K562 (cell line): ENCODE data around the gene TMEM117. TPM values are rescaled to one million over a fixed set of nuclear protein-coding genes. Genes with fewer than 3 reads are reported as not detected.

ENCODE experiments used
- ATAC-seq: fragments of 200-7000 bp; cut with Tn5 transposase; 3 replicates; pipeline ENCODE4 v1.9.1; 2020; ENCODE audit warnings: moderate library complexity
- BruUV-seq: library from RNA; stranded (reverse); fragments of 400-500 nt; replicated peaks from 2 replicates; lab custom pipeline; 2021; lab: Mats Ljungman, UMichigan
- CTCF ChIA-PET: fragments of 300-600 bp; formaldehyde crosslinking; extraction: SDS; loops from one replicate; lab custom pipeline; 2021; ENCODE audit warnings: low intra/inter-chr PET ratio; lab: Yijun Ruan, JAX
- POLR2A ChIA-PET: fragments of 300-600, 350-650 bp; sonication (Branson Sonifier 250); formaldehyde crosslinking; extraction: SDS; loops from one replicate; lab custom pipeline; 2021; ENCODE audit warnings: antibody characterized with exemption, inconsistent platforms; lab: Yijun Ruan, JAX
- DNase-seq, 4 experiments: peaks; one replicate each; pipeline versions ENCODE4 v3.0.0 to v3.0.0-alpha.2; 2011 to 2018; ENCODE audit warnings: low spot score in 3 of 4, mixed read lengths in 3 of 4; ENCODE audit errors: extremely low read depth in 1 of 4
- FAIRE-seq: peaks from 2 replicates; lab custom pipeline; 2011; peaks lifted over from hg19 to GRCh38; lab: Jason Lieb, UNC
- H2AFZ ChIP-seq: 2 replicates; pipeline ENCODE4 v1.6.0; 2011; ENCODE audit warnings: low read depth, low read length, control low read depth, inconsistent platforms
- H3K27ac ChIP-seq: fragments of 200-600 bp; 3 replicates; pipeline ENCODE4 v1.8.0; 2011; ENCODE audit warnings: low read depth, mild to moderate bottlenecking, control low read depth, inconsistent platforms, low read length, moderate library complexity, mixed read lengths; ENCODE audit errors: extremely low read depth
- H3K27me3 ChIP-seq, 2 experiments: fragments of 300-600 bp in 1 of 2; 2 replicates in 1 of 2; 3 replicates in 1 of 2; pipeline versions ENCODE4 v1.6.0 to v1.8.0; 2011; ENCODE audit warnings: inconsistent platforms in 2 of 2, low read length in 2 of 2, mild to moderate bottlenecking in 1 of 2, mixed read lengths in 1 of 2, moderate library complexity in 1 of 2; ENCODE audit not compliant: control insufficient read depth in 2 of 2, insufficient read depth in 2 of 2
- H3K36me3 ChIP-seq: fragments of 300-600 bp; 3 replicates; pipeline ENCODE4 v1.8.0; 2011; ENCODE audit warnings: mild to moderate bottlenecking, low read length, inconsistent platforms; ENCODE audit not compliant: control insufficient read depth, insufficient read depth
- H3K4me1 ChIP-seq, 2 experiments: fragments of 200-600 bp in 1 of 2; replicated peaks in 1 of 2; 2 replicates in 1 of 2; 3 replicates in 1 of 2; pipeline versions ENCODE4 v1.5.1 to v1.8.0; 2011; ENCODE audit warnings: inconsistent platforms in 2 of 2, low read length in 2 of 2, mild to moderate bottlenecking in 1 of 2, mixed read lengths in 1 of 2, moderate library complexity in 1 of 2; ENCODE audit not compliant: control insufficient read depth in 2 of 2, insufficient read depth in 2 of 2
- H3K4me2 ChIP-seq: 2 replicates; pipeline ENCODE4 v1.6.1; 2011; ENCODE audit warnings: low read length, control low read depth, inconsistent platforms, mixed read lengths; ENCODE audit not compliant: insufficient read depth
- H3K4me3 ChIP-seq: fragments of 200-600 bp; sonication (generic), shearing (Covaris generic); 2 replicates; pipeline ENCODE4 v1.5.1; 2016; ENCODE audit warnings: control low read depth, inconsistent platforms
- H3K79me2 ChIP-seq: fragments of 200-600 bp; 3 replicates; pipeline ENCODE4 v1.8.0; 2011; ENCODE audit warnings: low read length, inconsistent platforms; ENCODE audit not compliant: control insufficient read depth, insufficient read depth
- H3K9ac ChIP-seq, 2 experiments: 2 replicates each; pipeline versions ENCODE4 v1.6.0 to v1.6.1; 2011; ENCODE audit warnings: low read depth in 2 of 2, low read length in 2 of 2, control low read depth in 1 of 2, inconsistent platforms in 1 of 2, mild to moderate bottlenecking in 1 of 2, mixed read lengths in 1 of 2; ENCODE audit not compliant: insufficient read depth in 1 of 2
- H3K9me1 ChIP-seq: one replicate; pipeline ENCODE4 v1.6.0; 2011; ENCODE audit warnings: inconsistent platforms, mild to moderate bottlenecking, low read length, moderate library complexity; ENCODE audit not compliant: control insufficient read depth, insufficient read depth
- H3K9me3 ChIP-seq: replicated peaks from 2 replicates; pipeline ENCODE4 v1.5.1; 2011; ENCODE audit warnings: low read depth, low read length, inconsistent platforms; ENCODE audit not compliant: control insufficient read depth, insufficient read depth
- H4K20me1 ChIP-seq: replicated peaks from 2 replicates; pipeline ENCODE4 v1.6.1; 2011; ENCODE audit warnings: low read length, inconsistent platforms, mixed read lengths; ENCODE audit not compliant: control insufficient read depth, insufficient read depth
- ADNP ChIP-seq: fragments of 200-800 bp; sonication (Bioruptor generic); IDR thresholded peaks from 2 replicates; pipeline ENCODE4 v1.6.1; 2016; ENCODE audit warnings: missing genetic modification characterization, missing compliant biosample characterization
- HMG20A ChIP-seq: fragments of 450-650 bp; formaldehyde crosslinking; conservative IDR thresholded peaks from 2 replicates; pipeline ENCODE4 v1.4.0; 2020; ENCODE audit warnings: mild to moderate bottlenecking, mixed read lengths
- MAFG ChIP-seq: fragments of 450-650 bp; conservative IDR thresholded peaks from 2 replicates; pipeline ENCODE4 v1.6.1; 2016; ENCODE audit warnings: missing genetic modification characterization, missing compliant biosample characterization
- SAFB2 ChIP-seq: fragments of 200-400 bp; formaldehyde crosslinking; IDR thresholded peaks from 2 replicates; pipeline ENCODE4 v1.6.1; 2018; ENCODE audit warnings: borderline replicate concordance, low read length, low read depth, moderate library complexity; ENCODE audit not compliant: severe bottlenecking
- TAF9B ChIP-seq: fragments of 450-650 bp; IDR thresholded peaks from 2 replicates; pipeline ENCODE4 v1.6.1; 2018; ENCODE audit warnings: mild to moderate bottlenecking; ENCODE audit not compliant: partially characterized antibody
- WGBS: fragments of 100-300 bp; shearing (Covaris generic); methylation state at CpG from one replicate; pipeline ENCODE4 v1.1.6; 2016; ENCODE audit warnings: low coverage, mixed read lengths; ENCODE audit not compliant: insufficient coverage; ENCODE audit errors: missing lambda C conversion rate; 5-methylcytosine and 5-hydroxymethylcytosine counted together
- in situ Hi-C: fragments of 300-500 bp; cut with MboI; formaldehyde crosslinking; loops from 4 replicates; pipeline ENCODE4 v1.15.0; 2018; ENCODE audit warnings: inconsistent platforms, mixed read lengths
- intact Hi-C: fragments of 100-400 bp; cut with micrococcal nuclease; formaldehyde crosslinking; loops from 2 replicates; pipeline ENCODE4 v1.14.2; 2022
- polyA plus RNA-seq, 8 experiments: library from polyadenylated mRNA; depleted of rRNA in 4 of 8; stranded (reverse) in 5 of 8; unstranded in 3 of 8; fragments of >200 nt; fragmentation: Nextera tagmentation in 2 of 8; fragmentation: Illumina TruSeq in 1 of 8; extraction: Ambion mirVana in 2 of 8; extraction: Trizol in 1 of 8; gene quantifications; 2 replicates each; pipeline versions ENCODE4 v1.2.1 to v1.2.3, GENCODE V29; 2011 to 2014; ENCODE audit warnings: inconsistent platforms in 1 of 8, missing spikeins in 1 of 8
- total RNA-seq, 7 experiments: library from RNA; depleted of rRNA in 6 of 7; stranded (reverse); fragments of >200 nt in 6 of 7; fragmentation: Illumina TruSeq in 2 of 7; extraction: Trizol in 2 of 7; gene quantifications; 2 replicates each; pipeline versions ENCODE4 v1.2.1 to v1.2.3, GENCODE V29; 2011 to 2021; ENCODE audit warnings: low replicate concordance in 1 of 7
- TF ChIP-seq, protein P1 (sequence below), 3 experiments: fragments of 200-800 bp in 1 of 3; sonication (Bioruptor generic) in 1 of 3; sonication (generic) in 1 of 3; formaldehyde crosslinking in 1 of 3; IDR thresholded peaks; 2 replicates each; pipeline versions ENCODE4 v1.6.1 to v1.8.0; 2016 to 2022; ENCODE audit warnings: mild to moderate bottlenecking in 2 of 3, missing compliant biosample characterization in 2 of 3, missing genetic modification characterization in 2 of 3, missing genetic modification reagents in 1 of 3
- TF ChIP-seq, protein P2 (sequence below), 2 experiments: fragments of 450-650 bp in 1 of 2; sonication (generic) in 1 of 2; formaldehyde crosslinking in 1 of 2; IDR thresholded peaks in 1 of 2; conservative IDR thresholded peaks in 1 of 2; 2 replicates each; pipeline versions ENCODE4 v1.6.1 to v1.8.1; 2016 to 2023; ENCODE audit warnings: mild to moderate bottlenecking in 2 of 2, moderate library complexity in 2 of 2, inconsistent platforms in 1 of 2, missing genetic modification reagents in 1 of 2

Gene TMEM117
- total and polyA plus RNA-seq, 9 of the 15 experiments (the other 6 are each of a cell fraction or from before 2014, with no cell fraction given): 0.31 to 2.8 (median 1.0) TPM

DNA sequence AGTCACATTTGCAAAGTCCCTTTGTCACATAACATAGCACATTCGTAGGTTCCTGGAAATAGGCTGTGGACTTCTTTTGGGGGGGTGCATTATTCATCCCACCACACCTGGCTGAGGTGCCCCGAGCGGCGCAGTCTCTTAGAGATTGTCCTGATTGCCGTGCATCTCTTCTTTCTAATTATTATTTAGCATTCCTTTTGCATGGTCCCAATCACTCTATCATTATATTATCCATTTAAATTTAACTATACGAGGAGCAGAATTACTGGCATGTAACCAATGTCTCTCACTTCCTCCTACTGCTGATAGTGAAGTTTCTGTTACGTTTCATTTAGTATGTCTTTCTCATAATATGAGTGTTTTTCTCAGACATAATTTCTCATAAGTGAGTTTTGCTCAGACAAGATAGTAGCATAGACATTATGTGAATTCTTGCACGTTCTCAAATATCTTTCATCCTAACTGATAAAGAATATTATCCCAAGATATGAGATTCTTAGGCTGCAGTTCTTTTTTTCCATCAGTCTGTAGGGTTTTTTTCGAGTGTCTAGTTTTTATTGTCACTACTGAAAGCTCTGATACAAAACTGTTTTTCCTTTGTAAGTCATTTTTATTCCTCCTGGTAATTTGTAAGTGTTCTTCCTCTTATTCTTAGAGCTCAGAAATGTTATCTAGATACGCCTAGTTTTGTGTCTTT is 595.9 kb downstream of the TMEM117 start:
- no peak for ATAC-seq
- no TSS peak for BruUV-seq
- under 1% methylated on average over 10 of the region's 10 CpGs for WGBS
- no peaks in the 10 kb centered on the region; the same call in 1 of the 2 replicates for H3K9me3 ChIP-seq
- TF ChIP-seq, protein P1, sequence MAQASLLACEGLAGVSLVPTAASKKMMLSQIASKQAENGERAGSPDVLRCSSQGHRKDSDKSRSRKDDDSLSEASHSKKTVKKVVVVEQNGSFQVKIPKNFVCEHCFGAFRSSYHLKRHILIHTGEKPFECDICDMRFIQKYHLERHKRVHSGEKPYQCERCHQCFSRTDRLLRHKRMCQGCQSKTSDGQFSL (CRISPR knock-in tag; IDR thresholded peaks at IDR 0.05): no peak
- TF ChIP-seq, protein P1 (tag; IDR thresholded peaks at IDR 0.05): no peak
- no peak for TF ChIP-seq HMG20A
- no peak for TF ChIP-seq ADNP
- no peak for TF ChIP-seq MAFG
- no peak for TF ChIP-seq TAF9B
- no peak for TF ChIP-seq SAFB2
- TF ChIP-seq, protein P2, sequence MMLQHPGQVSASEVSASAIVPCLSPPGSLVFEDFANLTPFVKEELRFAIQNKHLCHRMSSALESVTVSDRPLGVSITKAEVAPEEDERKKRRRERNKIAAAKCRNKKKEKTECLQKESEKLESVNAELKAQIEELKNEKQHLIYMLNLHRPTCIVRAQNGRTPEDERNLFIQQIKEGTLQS (IDR thresholded peaks at IDR 0.05): no peak
- TF ChIP-seq, protein P2 (CRISPR knock-in tag; conservative IDR thresholded peaks at IDR 0.05): no peak
- intact Hi-C loops: no loop called here
- FAIRE-seq: no peak
- no peaks in the 10 kb centered on the region for H3K27me3 ChIP-seq
- H3K4me1 ChIP-seq: no peaks in the 10 kb centered on the region
- H2AFZ ChIP-seq: no peak overlapping the region
- H3K36me3 ChIP-seq: no peaks in the 10 kb centered on the region
- no peaks in the 10 kb centered on the region for H4K20me1 ChIP-seq
- no peaks in the 10 kb centered on the region for H3K9me1 ChIP-seq
- ChIA-PET CTCF (no interaction called here), POLR2A (no interaction called here)
- no peak overlapping the region for H3K4me2 ChIP-seq
- no peak overlapping the region for H3K9ac ChIP-seq
- in situ Hi-C loops: no loop called here
- no peaks in the 10 kb centered on the region for H3K79me2 ChIP-seq
- no peak overlapping the region for H3K4me3 ChIP-seq
- no peak for DNase-seq
- H3K27ac ChIP-seq: no peak overlapping the region
